Activated T-helper 9 cell treated with anti-CD3 and anti-CD28 coated beads, Interleukin-2, amount 50 U/mL, for 16 hours (primary cell): ENCODE measurements around the gene CAPN7.
A peak's percentile ranks its signal among the peaks of the same experiment; 100 is the strongest.
"Not testable (repeated sequence)": the region's sequence is repeated elsewhere in the genome, so short reads cannot be mapped to it uniquely, and the experiment has no call there.

Source experiments
- DNase-seq: peaks from one replicate; pipeline ENCODE4 v3.0.0-alpha.2; 2020; ENCODE audit warnings: low read depth

The CAPN7 gene

GRCh38 chr3:15205934-15206661 is at the start of gene CAPN7:
CAPN7 (plus strand) TSS chr3:15206246; CDS start chr3:15206496, 250 bp downstream.
- DNase-seq = peak; percentile 94

GRCh38 chr3:15157441-15157840 is 48.6 kb upstream of the CAPN7 start:
- DNase-seq = no peak

- DNase-seq = no peak
Measured at GRCh38 chr3:15159501-15160136, 46.4 kb upstream of the CAPN7 start.

GRCh38 chr3:15160662-15161061 is 45.4 kb upstream of the CAPN7 start:
- DNase-seq = no peak

GRCh38 chr3:15161133-15161532 is 44.9 kb upstream of the CAPN7 start:
- no peak for DNase-seq

GRCh38 chr3:15163656-15164055 is 42.4 kb upstream of the CAPN7 start:
- DNase-seq = not testable (repeated sequence)

- no peak for DNase-seq
Measured at GRCh38 chr3:15164340-15164739, 41.7 kb upstream of the CAPN7 start.

GRCh38 chr3:15165061-15165460 is 41.0 kb upstream of the CAPN7 start:
- DNase-seq = no peak

- not testable (repeated sequence) for DNase-seq
Measured at GRCh38 chr3:15166391-15166790, 39.7 kb upstream of the CAPN7 start.

- DNase-seq = no peak
Measured at GRCh38 chr3:15171096-15171495, 35.0 kb upstream of the CAPN7 start.

GRCh38 chr3:15172806-15173205 is 33.2 kb upstream of the CAPN7 start:
- no peak for DNase-seq

GRCh38 chr3:15174953-15175352 is 31.1 kb upstream of the CAPN7 start:
- no peak for DNase-seq

- no peak for DNase-seq
Measured at GRCh38 chr3:15175605-15176004, 30.4 kb upstream of the CAPN7 start.

GRCh38 chr3:15180042-15180611 is 25.9 kb upstream of the CAPN7 start:
- no peak for DNase-seq

- no peak for DNase-seq
Measured at GRCh38 chr3:15181511-15181910, 24.5 kb upstream of the CAPN7 start.

- no peak for DNase-seq
Measured at GRCh38 chr3:15181963-15182362, 24.1 kb upstream of the CAPN7 start.

GRCh38 chr3:15183011-15183410 is 23.0 kb upstream of the CAPN7 start:
- DNase-seq = no peak

GRCh38 chr3:15185404-15185803 is 20.6 kb upstream of the CAPN7 start:
- DNase-seq = no peak

GRCh38 chr3:15186101-15186476 is 20.0 kb upstream of the CAPN7 start:
- no peak for DNase-seq

- DNase-seq = not testable (repeated sequence)
Measured at GRCh38 chr3:15186477-15187164, 19.4 kb upstream of the CAPN7 start.

- no peak for DNase-seq
Measured at GRCh38 chr3:15197340-15198029, 8.6 kb upstream of the CAPN7 start.

GRCh38 chr3:15198686-15199085 is 7.4 kb upstream of the CAPN7 start:
- DNase-seq = no peak
